GM18507 (cell line): ENCODE measurements around the gene PIK3C2B.

ENCODE experiments used
- DNase-seq: peaks from one replicate; pipeline ENCODE4 v3.0.0; 2011; ENCODE audit warnings: low read depth; ENCODE audit not compliant: insufficient read length; ENCODE audit errors: extremely low spot score
- FAIRE-seq: peaks from 2 replicates; lab custom pipeline; 2011; peaks lifted over from hg19 to GRCh38; lab: Jason Lieb, UNC

Gene PIK3C2B

DNA sequence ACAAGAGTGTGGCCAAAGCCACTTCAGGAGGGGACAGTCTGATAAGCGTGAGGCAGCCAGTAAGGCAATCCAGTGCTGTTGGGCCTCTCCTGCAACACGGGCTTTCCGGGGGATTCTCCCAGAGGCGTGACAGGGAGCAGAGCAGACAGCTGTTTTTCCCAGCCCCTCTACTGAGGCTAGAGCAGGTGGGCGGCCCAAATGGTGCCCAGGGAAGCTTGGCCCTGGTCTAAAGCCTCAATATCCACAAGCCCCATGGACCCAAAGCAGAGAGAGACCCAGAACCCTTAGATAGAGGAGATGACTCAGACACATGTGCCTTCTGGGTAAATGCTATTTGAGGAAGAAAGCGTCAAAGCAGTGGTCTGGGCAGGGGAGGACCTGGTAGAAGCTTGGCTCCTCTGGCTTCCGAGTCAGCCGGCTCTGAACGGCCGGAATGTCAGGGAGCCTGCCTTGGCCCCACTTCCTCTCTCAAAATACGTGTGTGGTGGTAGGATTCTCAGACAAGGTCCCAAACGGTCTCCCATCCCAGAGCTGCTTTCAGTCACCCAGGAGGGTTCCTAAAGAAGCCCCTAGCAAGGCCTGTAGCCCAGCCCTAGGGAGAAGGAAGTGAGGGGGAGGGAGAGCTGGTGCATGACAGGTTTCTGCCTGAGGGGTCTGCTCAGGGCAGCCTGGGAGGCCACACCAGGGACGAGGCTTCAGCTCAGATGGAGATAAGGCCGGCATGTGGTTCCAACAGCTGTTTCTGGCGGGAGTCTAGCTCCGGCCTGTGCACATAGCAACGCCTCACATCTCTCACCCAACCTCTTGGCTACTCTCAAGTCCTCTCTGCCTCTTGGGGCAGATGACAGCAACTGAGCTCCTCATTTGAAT lies 28.8 kb downstream of the PIK3C2B start:
- FAIRE-seq (peak; percentile 92), DNase-seq (no peak)

GRCh38 chr1:204464701-204465100 lies 29.9 kb downstream of the PIK3C2B start:
- no peak for DNase-seq
- no peak for FAIRE-seq

GRCh38 chr1:204464187-204464631 lies 30.4 kb downstream of the PIK3C2B start:
- DNase-seq (no peak), FAIRE-seq (peak; percentile 36)

DNA sequence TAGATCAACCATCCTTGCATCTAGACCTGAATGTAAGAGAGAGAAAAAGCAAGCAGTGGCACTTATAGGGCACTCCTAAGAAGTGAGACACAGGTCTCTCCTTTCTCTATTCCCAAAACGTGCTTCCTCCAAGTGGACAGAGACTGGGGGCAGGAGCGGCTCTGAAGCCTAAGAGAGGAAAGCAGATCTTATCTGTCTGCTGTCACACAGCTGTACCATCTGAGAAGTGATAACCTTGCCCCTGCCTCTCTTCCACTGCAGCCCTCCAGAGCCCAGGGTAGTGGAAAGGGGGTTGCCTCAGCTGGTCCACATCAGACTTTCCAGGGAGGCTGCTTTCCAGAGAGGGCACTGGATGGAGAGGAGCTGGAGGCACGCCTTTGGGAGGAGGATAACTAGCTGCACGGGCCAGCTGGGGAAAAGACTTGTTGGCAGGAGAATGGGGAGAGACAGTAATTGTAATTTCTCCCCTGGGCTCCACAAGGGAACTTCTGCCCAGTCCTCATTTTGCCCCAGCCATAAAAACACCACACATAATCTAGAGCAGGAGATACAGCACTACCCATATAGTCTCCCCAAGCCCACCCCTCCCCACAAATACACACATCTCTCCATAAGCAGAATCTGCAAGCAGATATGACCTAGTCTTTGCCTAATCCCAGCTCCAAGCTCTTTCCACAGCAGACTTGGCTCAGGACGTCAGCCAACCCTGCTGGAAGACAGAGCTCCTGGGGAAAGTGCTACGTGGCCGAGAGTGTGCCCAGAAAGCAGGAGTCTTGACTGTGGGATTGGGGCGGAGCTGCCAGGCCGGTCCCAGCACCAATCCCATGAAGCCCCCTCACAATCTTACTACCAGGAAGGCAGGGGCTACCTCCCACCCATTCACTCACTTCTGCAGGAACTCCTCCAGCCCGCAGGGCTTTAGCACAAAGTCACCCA lies 31.2 kb downstream of the PIK3C2B start:
- FAIRE-seq (no peak), DNase-seq (no peak)

DNA sequence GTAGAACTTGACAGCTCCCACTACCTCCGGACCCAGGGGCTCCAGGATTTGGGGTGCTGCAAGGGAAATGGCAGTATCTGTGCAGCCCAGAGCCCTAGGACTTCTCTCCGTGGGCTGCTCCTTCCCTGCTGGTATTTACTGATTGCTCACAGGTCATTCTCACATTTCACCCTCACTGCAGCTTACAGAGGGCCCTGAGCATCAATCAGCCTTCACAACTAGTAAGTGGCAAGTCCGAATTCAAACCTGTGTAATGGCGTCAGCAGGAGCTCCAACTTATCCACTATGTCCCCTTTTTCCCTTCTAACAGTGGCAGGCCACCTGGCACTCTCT lies 32.4 kb downstream of the PIK3C2B start:
- FAIRE-seq: no peak

GRCh38 chr1:204461331-204462228 lies 33.0 kb downstream of the PIK3C2B start:
- FAIRE-seq (peak; percentile 86), DNase-seq (peak; percentile 62)

More for the DNA sequence above, 32.4 kb downstream of the PIK3C2B start:
- DNase-seq: no peak

DNA sequence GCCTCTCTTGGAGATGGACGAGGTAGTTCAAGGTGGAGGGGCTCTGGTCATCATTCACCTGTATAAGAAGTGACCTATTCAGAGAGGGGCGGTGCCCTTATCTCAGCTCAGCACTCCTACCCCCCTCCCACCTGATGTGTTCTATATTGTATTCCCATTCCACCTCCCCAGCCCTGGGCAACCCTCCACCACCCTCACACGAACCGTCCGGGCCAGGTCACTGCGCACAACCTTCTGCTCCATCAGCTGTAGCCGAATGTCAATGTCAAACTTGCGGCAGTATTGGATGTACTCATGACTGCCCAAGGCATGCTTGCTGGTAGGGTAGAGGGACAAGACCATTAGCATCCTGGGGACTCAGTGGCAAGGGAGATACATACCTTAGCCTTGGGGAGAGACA lies 34.3 kb downstream of the PIK3C2B start:
- FAIRE-seq (no peak), DNase-seq (no peak)

- FAIRE-seq (no peak), DNase-seq (no peak)
These were observed 34.9 kb downstream of the PIK3C2B start for GRCh38 chr1:204459706-204460105.

- FAIRE-seq (no peak), DNase-seq (no peak)
These were observed 36.9 kb downstream of the PIK3C2B start for GRCh38 chr1:204457666-204458065.

DNA sequence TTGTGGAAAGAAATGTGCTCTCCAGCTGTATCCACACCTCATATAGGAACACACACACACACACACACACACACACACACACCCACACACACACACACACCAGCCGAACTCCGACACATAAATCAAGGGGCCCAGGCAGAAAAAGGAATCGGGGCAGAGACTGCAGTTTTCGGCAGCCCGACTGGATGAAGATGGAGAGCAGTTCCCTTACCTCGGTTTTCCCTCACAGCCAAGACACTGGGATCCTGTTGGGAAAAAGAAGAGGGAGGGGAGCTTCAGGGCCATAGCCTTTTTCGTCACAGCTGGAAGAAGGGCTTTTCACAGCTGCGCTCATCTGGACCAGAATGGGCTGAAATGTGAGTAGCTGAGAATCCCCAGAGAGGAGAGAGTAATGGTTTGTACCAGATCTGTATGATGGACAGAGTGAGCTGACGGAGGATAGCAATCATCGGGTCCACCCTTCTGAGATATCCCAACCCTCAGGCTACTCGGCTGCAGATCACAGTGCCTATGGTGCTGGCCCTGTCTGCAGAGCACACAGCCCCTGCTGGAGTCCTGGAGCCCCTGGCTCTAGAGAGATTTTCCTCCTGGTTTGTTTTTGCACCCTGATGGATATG lies 37.7 kb downstream of the PIK3C2B start:
- no peak for FAIRE-seq
- DNase-seq: no peak

DNA sequence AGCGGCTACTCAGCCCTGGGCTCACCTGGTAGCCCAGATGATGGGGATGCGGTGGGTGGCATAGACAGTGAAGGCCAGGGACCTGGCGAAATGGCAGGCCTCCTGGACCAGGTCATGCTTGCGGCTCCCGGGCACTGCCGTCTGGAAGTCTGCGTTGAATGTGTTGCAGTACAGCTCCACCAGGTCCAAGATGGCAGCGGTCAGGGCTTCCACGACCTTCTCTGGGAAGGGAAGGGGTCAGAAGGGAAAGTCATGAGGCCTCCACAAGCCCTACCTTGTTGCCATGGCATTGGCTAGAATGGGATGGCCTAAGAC lies 38.8 kb downstream of the PIK3C2B start:
- no peak for DNase-seq
- no peak for FAIRE-seq

GRCh38 chr1:204455063-204455830 lies 39.4 kb downstream of the PIK3C2B start:
- no peak for FAIRE-seq
- no peak for DNase-seq

GRCh38 chr1:204454476-204454875 lies 40.1 kb downstream of the PIK3C2B start:
- DNase-seq (no peak), FAIRE-seq (no peak)

DNA sequence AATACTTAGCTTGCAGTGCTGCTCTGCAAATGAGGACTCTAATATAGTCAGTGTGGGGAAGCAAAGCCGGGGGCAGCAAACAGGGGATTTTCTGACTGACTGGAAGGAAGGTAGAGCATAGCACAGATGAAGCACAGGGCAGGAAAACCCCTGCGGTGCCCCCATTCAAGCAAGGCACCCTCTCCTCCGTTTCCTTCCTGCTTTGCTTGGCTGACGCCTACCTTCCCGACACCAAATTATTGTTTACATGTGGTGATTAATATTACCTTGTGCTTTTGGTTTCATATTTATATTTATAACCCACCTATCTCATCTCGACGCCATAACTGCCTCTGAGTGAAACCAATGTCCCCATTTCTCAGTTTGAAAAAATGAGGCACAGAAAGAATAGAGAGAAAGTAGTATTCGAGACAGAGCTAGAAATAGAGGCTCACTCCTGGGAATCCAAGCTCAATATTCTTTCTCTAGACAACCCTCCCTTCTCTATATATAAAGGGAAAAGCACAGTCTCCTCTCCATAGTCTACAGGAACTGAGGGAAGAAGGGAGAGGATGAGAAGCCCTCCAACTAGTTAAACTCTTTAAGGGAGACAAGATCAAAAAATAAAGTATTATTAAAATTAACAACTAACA lies 41.3 kb downstream of the PIK3C2B start:
- DNase-seq (peak; percentile 62), FAIRE-seq (peak; percentile 97)

DNA sequence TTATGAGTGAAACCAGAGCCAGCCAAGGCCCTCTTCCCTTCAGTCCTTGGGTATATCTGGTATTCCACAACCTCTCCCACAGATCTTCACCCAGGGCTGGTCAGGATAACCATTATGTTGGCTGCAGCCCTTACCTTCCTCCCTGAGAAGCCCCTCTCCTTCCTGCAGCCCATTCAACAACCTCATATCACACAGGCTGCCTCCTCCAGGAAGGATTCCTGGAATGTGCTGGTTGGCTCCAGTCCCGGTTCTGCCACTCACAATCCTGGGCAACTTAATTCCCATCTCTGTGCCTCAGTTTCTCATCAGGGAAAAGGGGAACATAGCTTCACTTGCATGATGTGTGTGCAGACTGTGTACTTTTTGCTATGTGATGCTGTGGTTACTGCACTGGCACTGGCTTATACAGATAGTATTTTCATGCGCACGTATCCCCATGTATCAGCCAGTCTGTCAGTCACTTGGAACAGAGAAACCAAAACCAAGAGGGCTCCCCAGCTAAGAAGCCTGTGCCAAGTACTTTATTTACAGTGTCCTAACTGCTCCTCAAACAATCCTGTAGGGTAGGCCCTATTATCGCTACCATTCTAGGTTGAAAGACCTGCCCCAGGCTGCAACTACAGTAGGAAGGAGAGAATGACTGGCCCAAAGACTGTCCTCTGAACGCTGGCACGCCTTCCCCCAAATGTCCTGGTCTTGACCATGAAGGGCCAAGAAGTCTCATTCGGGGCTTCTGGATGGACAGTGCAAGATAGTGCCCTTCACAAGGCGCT lies 43.1 kb downstream of the PIK3C2B start:
- FAIRE-seq: peak; percentile 21
- no peak for DNase-seq

DNA sequence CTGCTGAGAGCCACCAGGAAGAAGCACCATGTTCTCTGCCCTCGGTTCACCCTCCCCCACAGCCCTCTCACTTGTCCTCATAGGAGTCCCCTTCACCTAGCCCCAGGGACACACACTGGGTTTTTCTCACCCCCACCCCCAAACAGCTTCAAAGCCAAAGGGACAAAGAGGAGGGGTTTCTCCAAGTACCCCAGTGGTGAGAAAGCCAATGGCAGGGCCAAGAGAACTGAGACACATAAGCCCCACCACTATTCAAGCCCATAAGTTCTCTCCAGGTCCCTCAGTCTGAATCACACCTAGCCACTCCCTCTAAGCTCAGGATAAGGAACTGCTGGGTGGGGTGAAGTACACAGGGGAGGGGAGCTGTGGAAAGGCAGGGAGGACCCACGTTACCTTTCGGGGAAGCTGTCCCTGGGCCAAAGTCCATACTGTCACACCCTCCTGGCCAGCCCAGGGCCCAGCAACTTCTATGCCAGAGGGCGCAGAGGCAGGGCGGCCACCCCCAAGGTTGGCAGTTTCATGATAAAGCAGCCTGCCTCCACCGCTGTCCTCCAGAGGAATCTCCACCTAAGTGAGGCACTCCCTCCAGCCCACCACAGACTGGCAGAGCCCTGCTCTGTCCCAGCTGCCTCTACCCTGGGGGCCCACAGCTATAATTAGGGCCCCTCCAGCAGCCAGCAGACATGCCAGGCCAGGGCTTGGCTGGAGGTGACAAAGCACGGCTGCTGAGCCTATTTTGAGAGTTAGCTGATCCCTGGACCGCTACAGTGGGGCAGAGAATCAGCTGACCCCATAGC lies 43.9 kb downstream of the PIK3C2B start:
- no peak for FAIRE-seq

More for the DNA sequence above, 43.9 kb downstream of the PIK3C2B start:
- DNase-seq: no peak
